SU-DHL-6 (cell line): ENCODE data around the gene COL15A1.

ENCODE experiments used
- EZH2phosphoT487 ChIP-seq: fragments of 200-600 bp; sonication (generic), shearing (Covaris generic); conservative IDR thresholded peaks from 2 replicates; pipeline ENCODE4 v1.6.1; 2018; ENCODE audit warnings: mild to moderate bottlenecking, antibody characterized with exemption, low read length, moderate library complexity, mixed read lengths
- TF ChIP-seq, protein P1 (sequence below): fragments of 200-600 bp; sonication (generic); IDR thresholded peaks from one replicate; pipeline ENCODE4 v1.5.1; 2017; ENCODE audit warnings: antibody characterized with exemption, mild to moderate bottlenecking, low read length, moderate library complexity; ENCODE audit not compliant: insufficient read depth, poor library complexity, severe bottlenecking

DNA sequence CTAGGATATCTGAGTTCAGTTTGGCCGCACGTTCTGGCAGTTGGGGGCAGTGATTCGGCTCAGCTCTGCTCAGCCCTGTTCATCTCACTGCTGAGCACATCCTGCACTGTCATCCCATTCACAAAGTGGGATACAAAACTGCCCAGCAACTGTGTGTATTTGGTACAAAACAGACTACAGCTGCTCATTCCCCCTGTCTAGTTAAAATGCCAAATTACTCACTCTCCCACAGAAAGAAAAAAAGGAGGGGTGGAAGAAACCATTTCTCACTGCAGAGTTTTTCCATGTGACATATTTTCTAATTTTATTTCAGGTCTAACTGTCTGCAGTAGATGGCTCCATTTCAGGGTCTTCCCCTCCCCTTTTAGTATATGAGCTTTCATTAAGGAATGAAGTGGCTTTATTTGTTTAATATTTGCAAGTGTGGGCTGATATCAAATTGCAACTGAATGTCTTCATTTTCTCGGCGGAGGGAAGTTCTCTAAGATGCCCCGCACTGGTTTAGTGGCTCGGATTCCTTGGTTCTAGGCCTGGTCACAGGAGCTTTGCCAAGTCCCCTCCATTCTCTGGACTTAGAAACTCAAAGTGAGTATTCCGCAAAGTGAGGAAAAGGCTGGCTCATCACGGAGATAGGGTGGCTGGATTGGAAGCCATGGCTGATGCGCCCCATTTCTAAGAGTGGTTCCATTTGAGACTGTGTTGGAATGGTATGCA lies 14.7 kb downstream of the COL15A1 start:
- TF ChIP-seq, protein P1, sequence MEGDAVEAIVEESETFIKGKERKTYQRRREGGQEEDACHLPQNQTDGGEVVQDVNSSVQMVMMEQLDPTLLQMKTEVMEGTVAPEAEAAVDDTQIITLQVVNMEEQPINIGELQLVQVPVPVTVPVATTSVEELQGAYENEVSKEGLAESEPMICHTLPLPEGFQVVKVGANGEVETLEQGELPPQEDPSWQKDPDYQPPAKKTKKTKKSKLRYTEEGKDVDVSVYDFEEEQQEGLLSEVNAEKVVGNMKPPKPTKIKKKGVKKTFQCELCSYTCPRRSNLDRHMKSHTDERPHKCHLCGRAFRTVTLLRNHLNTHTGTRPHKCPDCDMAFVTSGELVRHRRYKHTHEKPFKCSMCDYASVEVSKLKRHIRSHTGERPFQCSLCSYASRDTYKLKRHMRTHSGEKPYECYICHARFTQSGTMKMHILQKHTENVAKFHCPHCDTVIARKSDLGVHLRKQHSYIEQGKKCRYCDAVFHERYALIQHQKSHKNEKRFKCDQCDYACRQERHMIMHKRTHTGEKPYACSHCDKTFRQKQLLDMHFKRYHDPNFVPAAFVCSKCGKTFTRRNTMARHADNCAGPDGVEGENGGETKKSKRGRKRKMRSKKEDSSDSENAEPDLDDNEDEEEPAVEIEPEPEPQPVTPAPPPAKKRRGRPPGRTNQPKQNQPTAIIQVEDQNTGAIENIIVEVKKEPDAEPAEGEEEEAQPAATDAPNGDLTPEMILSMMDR = no peak
- no peak for TF ChIP-seq EZH2phosphoT487
